Glomerular endothelial cell (primary cell): Measurements from ENCODE around the gene NEK2. TPM values are rescaled to one million over a fixed set of nuclear protein-coding genes. Genes with fewer than 3 reads are reported as not detected.
"Not testable (repeated sequence)": the region's sequence is repeated elsewhere in the genome, so short reads cannot be mapped to it uniquely, and the experiment has no call there.

Source experiments
- DNase-seq: peaks from one replicate; pipeline ENCODE4 v3.0.0-alpha.2; 2011; ENCODE audit warnings: low read depth, low spot score; ENCODE audit errors: extremely low read depth
- total RNA-seq: library from RNA; depleted of rRNA; stranded (reverse); fragments of >200 nt; gene quantifications from 2 replicates; pipeline ENCODE4 v1.2.3, GENCODE V29; 2015

NEK2 gene
- total RNA-seq, 1 donor from 2014 or later, result 2.9 TPM

DNA sequence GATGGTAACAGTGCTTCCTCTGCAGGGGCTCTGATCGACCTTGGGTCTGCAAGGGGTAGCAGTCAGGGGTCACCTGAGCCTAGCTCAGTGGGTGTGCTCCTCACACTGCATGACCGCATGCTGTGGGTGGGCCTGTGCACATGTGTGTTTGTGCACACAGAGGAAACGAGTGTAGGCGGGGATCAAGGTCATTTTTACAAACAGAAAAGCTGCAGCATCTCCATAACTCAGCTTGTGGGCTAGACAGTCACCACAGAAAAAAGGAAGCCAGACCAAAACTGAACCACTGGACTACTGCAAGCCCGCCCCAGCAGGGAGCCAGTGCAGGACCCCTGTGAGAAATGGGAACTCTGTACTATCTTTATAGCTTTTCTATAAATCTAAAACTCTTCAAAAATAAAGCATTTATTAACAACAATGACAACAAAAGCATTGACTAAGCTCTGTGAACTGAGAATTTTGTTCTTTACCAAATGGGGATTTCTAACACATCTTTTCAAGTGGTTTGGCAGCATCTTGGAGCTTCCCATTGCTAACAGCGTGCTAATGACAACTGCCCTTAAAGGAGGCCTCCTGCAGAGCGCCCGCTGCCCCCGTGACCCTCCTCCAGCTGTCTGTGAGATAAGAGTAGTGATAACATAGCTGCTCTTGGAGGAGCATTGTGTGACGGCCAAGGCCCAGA is 19.9 kb upstream of the NEK2 start:
- DNase-seq, result no peak

DNA sequence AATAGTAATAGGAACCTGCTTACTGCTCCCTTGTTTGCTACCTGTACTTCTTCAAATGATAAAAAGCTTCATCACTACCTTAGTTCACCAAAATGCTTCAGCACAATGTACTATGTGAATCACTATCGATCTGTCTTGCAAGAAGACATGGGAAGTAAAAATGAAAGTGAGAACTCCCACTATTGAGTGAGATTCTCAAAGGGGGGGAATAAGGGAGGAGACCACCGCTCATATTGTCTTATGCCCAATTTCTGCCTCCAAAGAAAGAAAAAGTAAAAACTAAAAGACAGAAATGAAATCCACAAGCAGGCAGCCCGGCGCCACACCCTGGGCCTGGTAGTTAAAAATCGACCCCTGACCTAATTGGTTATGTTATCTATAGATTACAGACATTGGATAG is 18.5 kb upstream of the NEK2 start:
- not testable (repeated sequence) for DNase-seq

DNA sequence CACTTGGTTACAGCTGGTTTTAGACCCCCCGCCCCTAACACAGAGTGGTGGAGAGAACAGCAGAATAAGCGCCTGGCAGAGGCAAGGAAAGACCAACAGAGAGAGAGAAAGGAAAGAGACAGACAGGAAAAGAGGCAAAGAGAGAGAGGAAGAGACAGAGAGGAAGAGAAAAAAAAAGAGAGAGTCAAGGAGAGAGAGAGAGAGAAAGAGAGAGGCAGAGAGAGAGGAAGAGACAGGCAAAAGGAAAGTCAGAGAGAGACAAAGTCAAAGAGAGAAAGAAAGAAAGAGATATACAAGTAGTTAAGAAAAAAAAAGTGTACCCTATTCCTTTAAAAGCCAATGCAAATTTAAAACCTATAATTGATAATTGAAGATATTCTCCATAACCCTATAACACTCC is 13.0 kb upstream of the NEK2 start:
- DNase-seq, result no peak

GRCh38 chr1:211687462-211688215 is 12.2 kb upstream of the NEK2 start:
- DNase-seq, result no peak

DNA sequence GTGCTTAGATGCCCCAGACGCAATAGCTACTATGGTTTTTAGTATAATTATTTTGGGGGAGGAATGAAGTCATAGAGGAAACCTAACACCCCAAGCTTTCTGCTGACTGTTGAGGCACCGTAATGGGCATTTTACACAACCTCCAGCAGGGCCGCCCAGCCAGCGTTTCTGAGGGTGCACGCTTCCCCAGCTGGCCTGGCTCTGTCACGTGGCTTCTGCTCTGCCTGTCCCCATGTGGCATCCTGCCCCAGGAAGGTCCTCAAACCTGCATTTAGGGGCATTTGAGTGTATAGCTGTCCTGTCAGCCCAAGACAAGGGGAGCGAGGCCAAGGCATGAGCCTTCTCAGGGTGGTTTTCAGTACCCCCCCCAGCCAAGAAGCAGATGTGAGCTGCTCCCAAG is 10.4 kb upstream of the NEK2 start:
- no peak for DNase-seq

GRCh38 chr1:211684791-211685190 is 9.4 kb upstream of the NEK2 start:
- DNase-seq, result no peak

DNA sequence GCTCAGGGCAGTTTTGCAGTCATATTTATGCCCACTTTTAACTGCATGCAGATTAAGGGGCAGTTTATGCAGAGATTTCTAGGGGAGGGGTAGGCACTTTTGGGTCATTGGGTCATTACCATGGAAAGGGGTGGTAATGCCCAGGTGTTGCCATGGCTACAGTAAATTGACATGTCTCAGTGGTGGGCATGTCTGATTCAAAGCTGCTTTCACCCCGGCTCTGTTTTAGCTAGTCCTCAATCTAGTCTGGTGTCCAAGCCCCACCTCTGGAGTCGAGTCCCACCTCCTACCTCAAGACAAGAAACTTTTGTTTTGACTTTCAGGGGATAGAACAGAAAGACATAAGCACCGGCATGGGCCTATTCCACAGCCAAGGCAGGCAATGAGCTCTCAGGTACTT is 8.9 kb upstream of the NEK2 start:
- no peak for DNase-seq

DNA sequence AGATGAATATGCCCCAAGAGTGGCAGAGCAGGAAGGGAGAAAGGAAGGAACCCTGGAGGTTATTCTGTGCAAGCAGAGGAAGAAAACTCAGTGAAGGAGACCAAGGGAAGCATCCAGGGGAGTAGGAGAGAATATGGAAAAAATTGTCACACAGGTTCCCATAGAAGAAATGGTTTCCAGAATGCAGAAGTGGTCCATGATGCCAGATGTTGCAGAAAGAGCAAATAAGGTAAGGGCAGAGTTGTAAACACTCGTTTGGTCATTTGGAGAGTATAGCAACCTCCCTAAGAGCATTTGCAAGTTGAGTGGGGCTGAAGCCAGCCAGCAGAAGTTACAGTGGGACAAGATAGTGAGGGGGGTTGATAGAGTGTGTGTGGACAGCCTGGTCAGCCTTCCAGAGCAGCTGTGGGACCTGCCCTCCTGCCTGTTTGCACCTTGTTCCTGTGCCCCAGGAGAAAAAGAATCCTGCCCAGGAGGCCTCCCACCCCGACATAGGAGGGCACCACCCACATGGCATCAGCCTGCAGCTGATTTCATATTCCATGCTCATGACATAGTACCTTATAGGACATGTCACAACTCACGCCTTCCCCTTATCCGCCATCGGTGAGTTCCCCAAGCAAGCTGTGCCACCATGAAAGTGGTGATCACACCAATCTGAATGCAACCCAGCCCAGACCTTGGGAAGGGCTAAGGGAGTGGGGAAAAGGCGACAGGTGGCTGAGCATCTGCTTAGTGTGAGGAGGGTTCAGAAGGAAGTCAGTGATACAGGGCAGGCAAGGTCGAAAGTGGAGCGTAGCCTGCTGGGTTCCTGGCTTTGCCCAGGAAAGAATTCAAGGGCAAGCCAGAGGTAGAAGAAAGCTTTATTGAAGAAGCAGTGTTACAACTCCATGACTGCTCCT is 8.2 kb upstream of the NEK2 start:
- no peak for DNase-seq

DNA sequence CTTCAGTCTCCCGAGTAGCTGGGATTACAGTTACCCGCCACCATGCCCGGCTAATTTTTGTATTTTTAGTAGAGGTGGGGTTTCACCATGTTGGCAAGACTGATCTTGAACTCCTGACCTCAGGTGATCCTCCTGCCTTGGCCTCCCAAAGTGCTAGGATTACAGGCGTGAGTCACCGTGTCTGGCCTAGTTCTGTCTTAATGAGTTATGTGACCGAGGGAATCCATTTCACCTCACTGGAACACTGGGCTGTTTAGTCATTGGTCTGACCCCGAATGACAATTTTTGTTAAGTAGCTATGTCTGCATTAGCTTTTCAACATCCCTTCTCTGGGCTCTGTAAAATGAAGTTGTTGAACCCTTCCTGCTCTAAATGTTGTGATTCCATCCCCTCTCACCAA is 6.8 kb upstream of the NEK2 start:
- not testable (repeated sequence) for DNase-seq

- DNase-seq, result peak; percentile 45
These were observed 5.4 kb upstream of the NEK2 start for GRCh38 chr1:211680752-211681327.

DNA sequence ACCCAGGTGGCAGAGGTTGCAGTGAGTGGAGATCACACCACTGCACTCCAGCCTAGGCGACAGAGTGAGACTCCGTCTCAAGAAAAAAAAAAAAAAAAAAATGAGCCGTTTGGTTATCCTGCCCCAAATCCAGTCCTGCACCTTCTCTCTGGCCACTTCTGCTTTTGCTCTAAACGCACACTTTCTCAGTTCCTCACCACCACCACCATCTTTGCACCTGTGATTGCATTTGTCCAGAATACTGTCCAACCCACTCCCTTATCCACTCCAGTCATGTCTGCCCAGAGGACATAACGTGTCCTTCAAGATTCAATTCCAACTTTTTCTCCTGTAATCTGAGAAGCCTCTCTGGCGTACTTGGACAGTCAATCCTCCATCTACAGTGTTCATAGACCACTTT is 2.2 kb upstream of the NEK2 start:
- DNase-seq, result no peak

- DNase-seq, result no peak
These were observed 1.3 kb upstream of the NEK2 start for GRCh38 chr1:211676761-211677160.

- DNase-seq, result no peak
These were observed 724 bp upstream of the NEK2 start for GRCh38 chr1:211676106-211676583.

DNA sequence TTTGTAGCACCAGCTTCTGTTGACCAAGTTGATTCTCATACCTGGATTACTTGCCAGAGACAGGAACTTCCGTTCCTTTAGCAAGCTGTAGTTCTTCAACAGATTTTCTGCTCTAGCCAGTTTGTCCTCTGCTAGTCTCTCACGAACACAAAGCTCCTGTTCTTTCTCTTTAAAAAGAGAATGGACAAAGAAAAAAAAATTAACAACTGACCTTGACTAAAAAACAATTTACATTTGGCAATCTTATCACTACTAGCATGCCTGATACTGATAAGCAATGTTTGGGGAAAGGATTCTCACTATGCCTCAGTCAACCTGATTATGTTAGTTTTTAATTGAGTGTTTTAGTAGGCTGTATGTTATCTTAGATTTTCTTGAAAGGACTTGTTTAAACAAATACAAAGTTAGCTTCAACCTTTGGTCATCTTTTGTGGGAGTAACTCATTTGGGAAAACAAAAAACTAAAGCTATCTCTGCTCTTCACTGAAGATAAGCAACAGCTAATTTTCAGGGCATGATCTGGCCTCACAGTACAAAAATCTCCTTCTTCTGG is 8.3 kb downstream of the NEK2 start:
- DNase-seq, result no peak

- DNase-seq, result no peak
These were observed 14.7 kb downstream of the NEK2 start for GRCh38 chr1:211660718-211661222.

GRCh38 chr1:211656728-211657127 is 18.7 kb downstream of the NEK2 start:
- DNase-seq, result no peak

- no peak for DNase-seq
These were observed 20.3 kb downstream of the NEK2 start for GRCh38 chr1:211654838-211655787.

DNA sequence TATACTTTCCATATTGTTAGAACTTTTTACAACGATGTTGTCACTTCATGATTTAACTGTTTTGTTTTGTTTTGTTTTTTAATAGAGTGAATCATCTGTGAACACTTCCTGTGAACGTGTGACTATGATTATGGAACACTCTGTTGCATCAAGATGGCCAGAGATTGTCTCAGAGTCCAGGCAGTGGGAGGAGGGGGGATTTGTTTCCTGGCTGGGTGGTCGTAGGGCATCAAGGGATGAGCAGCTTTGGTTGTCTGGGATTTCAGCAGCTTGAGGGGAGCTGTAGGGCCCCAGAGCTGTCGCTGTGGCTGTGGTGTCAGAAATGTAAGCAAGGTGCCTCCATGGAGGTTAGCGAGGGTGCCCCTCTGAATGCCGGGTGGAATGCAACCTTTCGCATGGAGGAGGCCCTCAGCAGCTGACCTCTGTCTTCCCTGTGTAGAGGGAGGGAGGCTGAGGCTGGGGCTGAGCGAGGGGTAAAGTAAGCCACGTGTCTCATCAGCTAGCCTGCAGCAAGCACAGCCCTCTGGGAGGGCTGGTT is 21.4 kb downstream of the NEK2 start:
- DNase-seq, result no peak

- DNase-seq, result no peak
These were observed 22.1 kb downstream of the NEK2 start for GRCh38 chr1:211653293-211653692.
